Lower leg skin (tissue), 4 donors: Measurements from ENCODE around the gene PPARA. TPM values are rescaled to one million over a fixed set of nuclear protein-coding genes. Genes with fewer than 3 reads are reported as not detected.

Experiments used
- DNase-seq, 2 donors: peaks; one replicate each; pipeline ENCODE4 v3.0.0-alpha.2; 2019; ENCODE audit warnings: low spot score in 2 of 2
- H3K4me3 ChIP-seq: fragments of 200-600 bp; sonication (generic); 2 replicates; pipeline ENCODE4 v1.5.1; 2017; ENCODE audit warnings: mild to moderate bottlenecking, low read depth; ENCODE audit not compliant: poor library complexity, severe bottlenecking
- POLR2A ChIP-seq, 2 donors: fragments of 450-650 bp; IDR thresholded peaks; one replicate each; pipeline ENCODE4 v1.6.1; 2016 to 2017; ENCODE audit warnings: antibody characterized with exemption in 2 of 2, mild to moderate bottlenecking in 1 of 2, moderate library complexity in 1 of 2
- WGBS, 2 donors: methylation state at CpG; one replicate each; pipeline ENCODE4 v1.1.5; 2018; 5-methylcytosine and 5-hydroxymethylcytosine counted together
- intact Hi-C: fragments of 100-400 bp; cut with DNase I; formaldehyde crosslinking; loops from one replicate; pipeline ENCODE4 v1.15.0; 2023; ENCODE audit warnings: low total_unique reads
- total RNA-seq, 4 donors: library from RNA; depleted of rRNA; stranded (reverse); fragments of >200 nt; gene quantifications; one replicate each; pipeline ENCODE4 v1.1.0, GENCODE V29; 2016
- TF ChIP-seq, protein P1 (sequence below), 3 donors: fragments of 450-650 bp; IDR thresholded peaks; one replicate each; pipeline ENCODE4 v1.5.1; 2016; ENCODE audit warnings: antibody characterized with exemption in 3 of 3, mild to moderate bottlenecking in 3 of 3, moderate library complexity in 2 of 3

PPARA gene
- total RNA-seq, 4 donors from 2014 or later = 27.8 to 58.1 (median 37.8) TPM

- intact Hi-C loops = no loop called here
- DNase-seq = no peak
- 40 to 43% methylated on average over 21 to 22 of the region's 22 CpGs for WGBS, 2 donors
- TF ChIP-seq POLR2A (IDR thresholded peaks at IDR 0.05) = no peak
- TF ChIP-seq, protein P1, sequence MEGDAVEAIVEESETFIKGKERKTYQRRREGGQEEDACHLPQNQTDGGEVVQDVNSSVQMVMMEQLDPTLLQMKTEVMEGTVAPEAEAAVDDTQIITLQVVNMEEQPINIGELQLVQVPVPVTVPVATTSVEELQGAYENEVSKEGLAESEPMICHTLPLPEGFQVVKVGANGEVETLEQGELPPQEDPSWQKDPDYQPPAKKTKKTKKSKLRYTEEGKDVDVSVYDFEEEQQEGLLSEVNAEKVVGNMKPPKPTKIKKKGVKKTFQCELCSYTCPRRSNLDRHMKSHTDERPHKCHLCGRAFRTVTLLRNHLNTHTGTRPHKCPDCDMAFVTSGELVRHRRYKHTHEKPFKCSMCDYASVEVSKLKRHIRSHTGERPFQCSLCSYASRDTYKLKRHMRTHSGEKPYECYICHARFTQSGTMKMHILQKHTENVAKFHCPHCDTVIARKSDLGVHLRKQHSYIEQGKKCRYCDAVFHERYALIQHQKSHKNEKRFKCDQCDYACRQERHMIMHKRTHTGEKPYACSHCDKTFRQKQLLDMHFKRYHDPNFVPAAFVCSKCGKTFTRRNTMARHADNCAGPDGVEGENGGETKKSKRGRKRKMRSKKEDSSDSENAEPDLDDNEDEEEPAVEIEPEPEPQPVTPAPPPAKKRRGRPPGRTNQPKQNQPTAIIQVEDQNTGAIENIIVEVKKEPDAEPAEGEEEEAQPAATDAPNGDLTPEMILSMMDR (IDR thresholded peaks at IDR 0.05) = no peak
- H3K4me3 ChIP-seq = no peak overlapping the region
Observed at GRCh38 chr22:46107753-46108563, 42.4 kb upstream of the PPARA start.

DNA sequence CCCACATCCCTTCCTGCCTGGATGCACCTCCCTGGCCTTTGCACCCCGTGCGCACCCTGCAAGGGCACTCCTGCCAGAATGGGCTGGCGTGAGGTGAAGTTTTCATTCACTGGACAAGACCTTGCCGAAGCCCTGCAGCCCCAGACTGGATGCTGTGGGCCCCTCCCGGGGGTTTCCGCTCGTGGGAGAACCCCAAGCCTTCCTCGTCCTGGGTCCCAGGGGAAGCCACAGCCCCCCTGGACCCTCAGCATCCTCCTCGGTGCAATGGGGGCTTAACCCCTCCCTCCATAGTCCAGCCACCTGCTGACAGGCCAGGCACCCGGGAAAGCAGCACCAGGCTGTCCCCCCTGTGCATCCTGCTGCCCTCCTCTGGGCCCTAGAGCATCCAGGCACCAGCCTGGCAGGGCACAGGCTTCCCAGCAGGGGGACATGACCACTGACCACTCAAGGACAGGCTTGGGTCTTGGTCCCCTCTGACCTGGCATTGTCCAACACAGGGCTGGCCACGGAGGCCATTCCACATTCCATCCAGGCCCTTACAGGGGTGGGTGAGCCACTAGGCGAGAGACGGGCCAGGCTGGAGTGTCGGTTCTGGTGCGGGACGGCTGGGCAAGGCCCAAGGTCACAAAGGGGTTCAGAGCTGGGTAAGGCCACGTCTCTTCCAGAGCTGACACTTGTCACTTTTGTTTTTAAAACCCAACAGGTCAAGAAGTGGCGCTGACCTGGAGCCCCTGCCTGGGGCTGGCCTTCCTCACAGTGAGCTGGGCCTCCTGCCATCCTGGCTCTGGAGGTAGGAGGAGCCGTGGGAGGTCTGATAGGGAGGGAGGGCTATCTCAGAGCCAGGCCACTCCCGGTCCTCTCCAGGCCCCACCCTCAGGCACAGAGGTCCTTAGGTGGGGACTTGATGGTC is 41.5 kb upstream of the PPARA start:
- intact Hi-C loops = no loop called here
- no peak for DNase-seq
- 49 to 56% methylated on average over 13 to 14 of the region's 20 CpGs for WGBS, 2 donors
- no peak overlapping the region for H3K4me3 ChIP-seq
- no peak for TF ChIP-seq POLR2A (IDR thresholded peaks at IDR 0.05)

DNA sequence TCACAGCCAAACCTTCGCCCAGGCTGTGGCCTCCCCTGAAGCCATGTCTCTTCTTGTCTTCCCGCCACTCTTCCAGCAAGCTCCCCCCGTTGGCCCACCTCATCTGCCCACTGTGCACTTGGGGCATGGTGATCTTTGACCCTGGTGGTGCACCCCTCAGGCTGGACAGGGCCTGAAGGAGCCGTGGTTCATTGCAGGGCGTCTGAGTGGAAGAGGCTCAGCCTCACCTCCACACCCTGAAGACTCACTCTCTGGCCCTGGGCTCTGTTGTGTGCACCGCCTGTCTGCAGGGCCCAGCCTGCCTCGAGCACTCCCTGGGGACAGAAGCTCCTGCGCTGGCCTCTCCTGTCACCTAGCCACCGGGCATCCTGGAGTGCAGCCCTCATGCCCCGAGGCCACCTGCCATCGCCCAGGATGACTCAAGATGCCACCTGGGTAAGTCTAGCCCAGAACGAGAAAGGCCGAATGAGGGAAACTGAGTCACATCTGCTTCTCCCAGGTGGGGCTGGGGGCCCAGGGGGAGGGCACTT is 40.8 kb upstream of the PPARA start:
- 57 to 81% methylated on average over 8 to 12 of the region's 13 CpGs for WGBS, 2 donors
- intact Hi-C loops = no loop called here
- H3K4me3 ChIP-seq = no peak overlapping the region
- no peak for TF ChIP-seq POLR2A (IDR thresholded peaks at IDR 0.05)
- TF ChIP-seq, protein P1 (IDR thresholded peaks at IDR 0.05) = no peak
- DNase-seq = no peak

DNA sequence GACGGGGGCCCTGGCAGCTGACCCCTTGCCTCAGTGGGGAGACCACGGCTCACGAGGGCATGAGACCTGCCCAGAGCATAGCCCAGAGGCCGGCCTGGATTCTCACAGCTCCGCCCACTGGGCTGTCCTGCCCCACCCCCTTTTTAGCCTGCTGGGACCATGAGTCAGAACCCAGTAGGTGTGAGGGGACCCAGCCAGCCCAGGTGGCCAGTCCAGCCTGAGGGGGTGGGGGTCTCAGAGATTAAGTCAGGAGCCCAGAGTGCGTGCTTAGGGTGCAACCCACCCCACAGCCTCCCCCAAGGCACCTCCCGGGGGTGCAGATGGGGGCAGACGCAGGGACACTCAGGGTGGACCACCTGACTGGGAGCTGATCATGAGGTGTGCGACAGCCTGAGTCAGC is 40.1 kb upstream of the PPARA start:
- no peak overlapping the region for H3K4me3 ChIP-seq
- no peak for DNase-seq
- 45 to 60% methylated on average over 5 to 9 of the region's 9 CpGs for WGBS, 2 donors
- TF ChIP-seq POLR2A (IDR thresholded peaks at IDR 0.05) = no peak
- TF ChIP-seq, protein P1 (IDR thresholded peaks at IDR 0.05) = no peak
- intact Hi-C loops = no loop called here

GRCh38 chr22:46111645-46112306 is 38.5 kb upstream of the PPARA start:
- WGBS, 2 donors = 45 to 49% methylated on average over 12 to 20 of the region's 20 CpGs
- intact Hi-C loops = no loop called here
- no peak for DNase-seq
- TF ChIP-seq POLR2A (IDR thresholded peaks at IDR 0.05) = no peak
- TF ChIP-seq, protein P1 (IDR thresholded peaks at IDR 0.05) = no peak
- no peak overlapping the region for H3K4me3 ChIP-seq
